Central memory CD8-positive, alpha-beta T cell (primary cell): ENCODE measurements around the gene ZNF738.

Experiments used
- ATAC-seq: fragments of 150-1000 bp; cut with Tn5 transposase; replicated peaks from 2 replicates; pipeline ENCODE4 v1.10.0; 2022; ENCODE audit warnings: mild to moderate bottlenecking, moderate FRiP score, moderate number of reproducible peaks; ENCODE audit not compliant: poor library complexity, severe bottlenecking; ENCODE audit errors: extremely low read depth
- DNase-seq, 2 donors: peaks; one replicate each; pipeline ENCODE4 v3.0.0; 2021; ENCODE audit warnings: low spot score in 2 of 2
- H3K27ac Mint-ChIP-seq: one replicate; pipeline ENCODE4 v1.8.0; 2022; ENCODE audit warnings: low read depth, mild to moderate bottlenecking, moderate library complexity, mixed read lengths
- H3K27me3 Mint-ChIP-seq: one replicate; pipeline ENCODE4 v1.8.0; 2022; ENCODE audit warnings: mixed read lengths
- H3K36me3 Mint-ChIP-seq: one replicate; pipeline ENCODE4 v1.8.0; 2022; ENCODE audit warnings: mild to moderate bottlenecking, moderate library complexity, mixed read lengths; ENCODE audit not compliant: insufficient read depth
- H3K4me1 Mint-ChIP-seq: one replicate; pipeline ENCODE4 v1.8.0; 2022; ENCODE audit warnings: mixed read lengths
- H3K4me3 Mint-ChIP-seq: one replicate; pipeline ENCODE4 v1.8.0; 2022; ENCODE audit warnings: mild to moderate bottlenecking, moderate library complexity, mixed read lengths
- H3K9me3 Mint-ChIP-seq: one replicate; pipeline ENCODE4 v1.8.0; 2022; ENCODE audit warnings: mixed read lengths

ZNF738 gene

GRCh38 chr19:21352830-21353229 lies 6.0 kb upstream of the ZNF738 start:
- DNase-seq = no peak
- Mint-ChIP-seq H3K36me3 (peaks cover 2% of the 10 kb centered on the region), H3K9me3 (peaks cover 10% of the 10 kb centered on the region), H3K4me1 (no peaks in the 10 kb centered on the region), H3K27me3 (no peaks in the 10 kb centered on the region), H3K27ac (no peak overlapping the region), H3K4me3 (no peak overlapping the region)
- no peak for ATAC-seq

GRCh38 chr19:21362291-21362690 lies 3.5 kb downstream of the ZNF738 start:
- Mint-ChIP-seq H3K36me3 (peaks cover 14% of the 10 kb centered on the region), H3K9me3 (no peaks in the 10 kb centered on the region), H3K27ac (no peak overlapping the region), H3K27me3 (no peaks in the 10 kb centered on the region), H3K4me1 (peaks cover 20% of the 10 kb centered on the region), H3K4me3 (no peak overlapping the region)
- ATAC-seq (no peak), DNase-seq (no peak)

GRCh38 chr19:21383980-21384582 lies 25.3 kb downstream of the ZNF738 start:
- no peak for ATAC-seq
- Mint-ChIP-seq H3K9me3 (peaks cover 18% of the 10 kb centered on the region), H3K27me3 (no peaks in the 10 kb centered on the region), H3K4me1 (no peaks in the 10 kb centered on the region), H3K4me3 (no peak overlapping the region), H3K27ac (no peak overlapping the region), H3K36me3 (peaks cover 7% of the 10 kb centered on the region)
- DNase-seq = no peak

- Mint-ChIP-seq H3K4me1 (peaks cover 39% of the 10 kb centered on the region), H3K9me3 (peaks cover 12% of the 10 kb centered on the region), H3K27ac (no peak overlapping the region), H3K36me3 (peaks cover 22% of the 10 kb centered on the region), H3K27me3 (no peaks in the 10 kb centered on the region), H3K4me3 (no peak overlapping the region)
- ATAC-seq (no peak), DNase-seq (no peak)
Measured at GRCh38 chr19:21396121-21396520, 37.3 kb downstream of the ZNF738 start.

GRCh38 chr19:21396893-21397572 lies 38.2 kb downstream of the ZNF738 start, which contains the start of gene ZNF493:
Gene ZNF493 (plus strand): TSS chr19:21397133. CDS start chr19:21397238, 105 bp downstream.
- Mint-ChIP-seq H3K4me1 (peaks cover 42% of the 10 kb centered on the region), H3K27ac (peak within 1 kb of the TSS; percentile 94), H3K36me3 (peaks cover 25% of the 10 kb centered on the region), H3K4me3 (peak within 1 kb of the TSS; percentile 93), H3K27me3 (no peaks in the 10 kb centered on the region), H3K9me3 (peaks cover 7% of the 10 kb centered on the region)
- DNase-seq (peak; percentile 82 to 92), ATAC-seq (peak; percentile 100)

- DNase-seq (no peak), ATAC-seq (no peak)
- Mint-ChIP-seq H3K27me3 (no peaks in the 10 kb centered on the region), H3K4me3 (peak overlapping the region; percentile 93), H3K36me3 (peaks cover 22% of the 10 kb centered on the region), H3K9me3 (no peaks in the 10 kb centered on the region), H3K27ac (peak overlapping the region; percentile 94), H3K4me1 (peaks cover 60% of the 10 kb centered on the region)
Measured at GRCh38 chr19:21398851-21399250, 40.1 kb downstream of the ZNF738 start.

- no peak for DNase-seq
- no peak for ATAC-seq
- Mint-ChIP-seq H3K36me3 (peaks cover 29% of the 10 kb centered on the region), H3K9me3 (no peaks in the 10 kb centered on the region), H3K27ac (no peak overlapping the region), H3K4me1 (peaks cover 48% of the 10 kb centered on the region), H3K4me3 (no peak overlapping the region), H3K27me3 (no peaks in the 10 kb centered on the region)
Measured at GRCh38 chr19:21402303-21402985, 43.6 kb downstream of the ZNF738 start.

- ATAC-seq (no peak), DNase-seq (no peak)
- Mint-ChIP-seq H3K36me3 (peaks cover 44% of the 10 kb centered on the region), H3K4me3 (no peak overlapping the region), H3K9me3 (no peaks in the 10 kb centered on the region), H3K27ac (no peak overlapping the region), H3K4me1 (no peaks in the 10 kb centered on the region), H3K27me3 (no peaks in the 10 kb centered on the region)
Measured at GRCh38 chr19:21410166-21410565, 51.4 kb downstream of the ZNF738 start.

GRCh38 chr19:21422244-21422643 lies 63.4 kb downstream of the ZNF738 start:
- DNase-seq (no peak), ATAC-seq (no peak)
- Mint-ChIP-seq H3K27me3 (no peaks in the 10 kb centered on the region), H3K4me3 (no peak overlapping the region), H3K9me3 (peaks cover 23% of the 10 kb centered on the region), H3K27ac (no peak overlapping the region), H3K4me1 (no peaks in the 10 kb centered on the region), H3K36me3 (peaks cover 7% of the 10 kb centered on the region)

- DNase-seq = no peak
- H3K27ac Mint-ChIP-seq = no peak overlapping the region
- no peak overlapping the region for H3K4me3 Mint-ChIP-seq
- H3K27me3 Mint-ChIP-seq = no peaks in the 10 kb centered on the region
- peaks cover 17% of the 10 kb centered on the region for H3K9me3 Mint-ChIP-seq
- no peak for ATAC-seq
- no peaks in the 10 kb centered on the region for H3K4me1 Mint-ChIP-seq
- peaks cover 4% of the 10 kb centered on the region for H3K36me3 Mint-ChIP-seq
Measured at GRCh38 chr19:21423057-21424041, 64.5 kb downstream of the ZNF738 start.
